NCI-H1436 treated with DMSO at 0.1 percent for 48 hours (cell line): ENCODE measurements around the gene WNT3.
"Not testable (repeated sequence)": the region's sequence is repeated elsewhere in the genome, so short reads cannot be mapped to it uniquely, and the experiment has no call there.

Experiments
- DNase-seq: peaks from one replicate; lab custom pipeline; 2025; lab: John Stamatoyannopoulos, UW

WNT3 gene

DNA sequence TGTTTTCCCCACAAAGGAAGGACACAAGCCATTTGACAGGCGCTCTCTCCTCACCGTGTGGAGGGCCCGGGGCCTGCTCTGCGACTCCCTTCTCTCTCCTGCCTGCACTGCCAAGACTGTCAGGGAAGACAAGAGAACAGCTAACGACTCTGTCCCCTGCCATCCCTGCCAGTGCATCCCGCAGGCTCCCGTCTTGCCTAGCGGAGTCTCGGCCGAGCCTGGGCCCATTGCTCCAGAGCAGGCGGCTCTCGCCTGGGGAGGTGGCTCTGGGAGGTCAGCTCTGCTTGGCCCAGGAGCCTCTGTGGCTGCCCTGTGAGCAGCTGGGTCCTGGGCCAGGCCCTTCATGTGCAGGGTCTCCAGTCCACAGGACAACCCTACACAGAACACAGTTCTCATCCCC is 53.0 kb downstream of the WNT3 start:
- DNase-seq, result no peak

DNA sequence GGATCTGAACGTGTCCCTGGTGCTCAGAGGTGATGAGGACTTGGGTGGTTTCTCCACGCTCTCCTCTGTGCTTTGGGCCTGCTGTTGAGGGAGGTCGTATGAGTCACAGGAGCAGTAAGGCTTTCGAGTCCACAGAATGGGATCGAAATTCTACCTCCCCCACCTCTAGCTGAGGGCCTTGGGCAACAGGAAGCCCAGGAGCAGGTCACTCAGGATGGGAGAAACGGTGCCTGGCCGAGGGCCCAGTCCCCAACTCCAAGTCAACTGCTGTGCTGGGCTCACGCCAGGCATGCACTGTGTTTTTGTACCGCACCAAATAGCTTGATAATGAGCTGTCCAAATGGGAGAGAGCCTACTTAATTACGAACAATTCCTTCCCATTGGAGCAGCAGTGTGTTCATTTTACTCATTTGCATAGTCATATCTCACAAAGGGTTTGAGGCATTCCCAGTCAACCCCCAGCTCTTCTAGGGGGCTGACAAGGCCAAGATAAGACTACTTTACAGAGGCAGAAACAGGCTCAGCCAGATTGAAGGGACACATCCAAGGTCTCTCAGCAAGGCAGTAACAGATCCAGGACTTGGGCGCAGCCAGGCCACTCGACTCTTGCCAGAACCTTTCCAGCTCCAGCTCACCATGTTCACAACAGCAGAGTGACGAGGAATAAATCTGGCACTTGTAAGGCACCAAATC is 53.6 kb downstream of the WNT3 start:
- no peak for DNase-seq

DNA sequence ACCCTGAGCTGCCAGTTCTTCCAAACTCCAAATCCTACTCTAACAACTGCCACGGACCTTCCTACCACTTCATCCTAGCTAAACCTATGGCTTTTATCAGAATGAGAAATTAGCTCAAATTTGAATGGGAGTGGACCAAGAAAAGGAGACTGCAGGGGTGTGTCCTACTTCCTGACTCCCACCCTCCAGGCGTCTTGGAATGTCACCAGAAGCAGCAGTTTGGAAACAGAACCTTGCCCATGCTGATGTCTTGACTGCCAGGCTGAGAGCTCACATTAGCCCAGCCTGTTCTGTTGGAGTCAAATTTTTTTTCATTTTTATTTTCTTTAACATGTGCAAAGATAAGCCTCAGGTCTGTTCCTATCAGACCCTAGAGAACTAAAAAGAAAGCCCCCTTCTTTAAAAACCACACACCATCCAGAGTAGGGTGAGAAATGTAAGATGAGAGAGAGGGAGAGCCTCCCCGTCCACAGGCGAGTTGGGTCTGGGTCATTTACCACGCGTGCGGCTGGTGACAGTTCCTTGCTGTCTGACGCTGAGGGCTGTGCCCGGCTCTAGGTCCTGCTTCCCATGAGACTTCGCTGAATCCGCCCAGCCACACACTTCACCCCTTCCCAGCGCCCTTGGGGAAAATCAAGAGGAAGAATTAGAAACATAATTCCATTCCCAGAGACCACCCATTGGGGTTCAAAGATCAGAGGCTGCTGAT is 54.3 kb downstream of the WNT3 start:
- no peak for DNase-seq

DNA sequence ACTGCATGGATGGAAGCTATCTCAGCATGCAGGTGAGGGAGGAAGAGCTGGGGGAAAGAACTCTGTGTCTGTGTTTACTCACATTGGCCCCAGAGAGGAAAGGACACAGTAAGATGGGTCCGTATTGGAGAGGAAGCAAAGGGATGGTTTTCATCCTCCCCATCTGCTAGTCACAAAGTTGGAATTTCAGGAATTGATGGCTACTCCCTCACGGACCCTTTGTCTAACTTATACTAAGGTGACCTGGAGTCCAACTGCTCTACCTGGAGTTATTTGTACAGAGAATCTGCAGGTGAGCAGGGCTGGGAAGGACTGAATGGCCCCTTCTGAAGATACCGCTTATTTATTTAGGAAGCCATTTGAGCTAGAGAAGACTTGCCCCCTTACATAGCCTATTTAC is 55.1 kb downstream of the WNT3 start:
- no peak for DNase-seq

DNA sequence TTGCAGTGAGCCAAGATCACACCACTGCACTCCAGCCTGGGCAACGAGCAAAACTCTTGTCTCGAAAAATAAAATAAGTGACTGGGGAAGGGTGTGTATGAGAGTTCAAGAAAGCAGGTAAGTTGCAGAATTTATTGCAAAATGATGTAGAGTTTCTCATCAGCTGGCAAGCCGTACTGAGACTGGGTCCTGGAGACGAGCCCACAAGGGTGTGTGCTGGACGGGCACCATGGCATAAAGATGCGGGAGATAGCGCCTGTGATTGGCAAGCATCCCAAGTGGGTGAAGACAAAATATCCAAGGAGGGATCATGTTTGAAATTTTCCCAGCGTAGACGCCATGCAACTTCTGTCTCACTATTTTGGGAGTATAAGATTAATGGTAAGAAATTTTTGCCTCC is 59.4 kb downstream of the WNT3 start:
- no peak for DNase-seq

DNA sequence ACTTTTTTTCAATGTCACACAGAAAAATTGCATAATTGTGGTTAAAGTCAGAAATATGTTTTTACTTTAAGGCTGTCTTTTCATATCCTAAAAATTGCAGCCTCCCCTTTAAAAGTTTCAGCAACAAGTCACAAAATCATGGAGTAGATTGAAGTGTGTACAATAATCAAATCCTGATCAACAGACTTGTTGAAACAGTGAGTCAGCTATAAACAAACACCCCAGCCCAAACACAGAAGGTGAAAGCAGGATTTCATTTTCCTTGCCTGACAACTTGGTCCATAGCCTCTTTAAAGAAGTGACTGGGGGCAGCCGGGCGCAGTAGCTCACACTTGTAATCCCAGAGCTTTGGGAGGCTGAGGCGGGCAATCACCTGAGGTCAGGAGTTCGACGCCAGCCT is 59.9 kb downstream of the WNT3 start:
- DNase-seq, result no peak

DNA sequence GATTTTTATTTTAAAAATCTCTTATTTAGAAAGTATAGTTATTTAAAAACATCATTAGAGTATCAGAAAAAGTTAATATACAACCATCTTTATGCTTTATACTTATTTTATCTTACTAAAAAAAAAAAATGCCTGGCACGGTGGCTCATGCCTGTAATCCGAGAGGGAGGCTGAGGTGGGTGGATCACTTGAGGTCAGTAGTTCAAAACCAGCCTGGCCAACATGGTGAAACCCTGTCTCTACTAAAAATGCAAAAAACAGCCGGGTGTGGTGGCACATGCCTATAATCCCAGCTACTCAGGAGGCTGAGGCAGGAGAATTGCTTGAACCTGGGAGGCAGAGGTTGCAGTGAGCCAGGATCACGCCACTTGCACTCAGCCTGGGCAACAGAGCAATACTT is 60.9 kb downstream of the WNT3 start:
- not testable (repeated sequence) for DNase-seq

DNA sequence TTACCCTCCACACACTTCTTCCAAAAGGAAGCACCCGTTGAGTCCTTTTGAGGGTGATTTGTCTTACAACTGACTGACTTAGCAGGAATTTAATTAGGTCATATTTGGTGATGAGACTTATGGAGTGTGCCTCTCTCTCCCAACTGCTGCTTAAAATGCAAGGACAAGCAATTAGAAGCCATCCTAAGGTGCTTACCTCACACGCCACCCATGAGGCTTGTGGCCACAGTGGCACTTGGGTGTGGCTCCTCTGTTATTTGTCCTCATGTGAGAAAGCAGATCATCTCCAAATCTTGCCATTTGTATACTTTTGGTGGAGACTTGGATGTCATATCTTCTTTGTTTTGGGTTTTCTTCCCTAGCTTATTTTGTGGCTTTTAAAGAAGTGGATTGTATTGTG is 61.6 kb downstream of the WNT3 start:
- no peak for DNase-seq

DNA sequence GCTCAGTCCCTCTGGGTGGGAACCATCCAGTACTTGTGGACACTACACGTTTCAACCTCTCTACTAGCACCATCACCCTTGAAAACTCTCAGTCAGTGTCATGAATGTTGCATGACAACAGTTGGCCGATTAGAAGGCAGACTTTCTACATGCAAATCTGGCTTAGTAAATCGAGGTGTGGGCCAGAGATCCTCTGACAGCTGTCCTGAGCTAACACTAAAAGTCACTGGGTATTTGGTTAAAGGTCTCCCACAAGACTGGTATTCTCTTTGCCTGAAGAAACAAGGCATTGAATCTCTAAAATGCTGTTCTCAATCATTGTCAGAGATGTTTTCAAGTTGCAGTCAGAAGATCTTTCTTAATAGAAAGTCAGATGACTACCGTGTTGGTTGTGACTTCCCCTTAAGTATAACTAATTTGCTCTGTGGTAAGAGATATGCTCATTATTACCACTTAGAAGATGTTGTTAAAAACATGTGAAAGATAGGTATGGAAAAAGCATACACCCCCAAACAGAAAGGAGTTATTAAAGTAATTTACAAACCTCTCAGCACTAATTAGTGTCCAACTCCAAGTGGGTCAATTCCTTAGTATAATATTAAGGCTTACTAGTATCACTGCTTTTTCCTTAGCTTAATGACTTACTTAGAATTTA is 62.3 kb downstream of the WNT3 start:
- DNase-seq, result no peak

DNA sequence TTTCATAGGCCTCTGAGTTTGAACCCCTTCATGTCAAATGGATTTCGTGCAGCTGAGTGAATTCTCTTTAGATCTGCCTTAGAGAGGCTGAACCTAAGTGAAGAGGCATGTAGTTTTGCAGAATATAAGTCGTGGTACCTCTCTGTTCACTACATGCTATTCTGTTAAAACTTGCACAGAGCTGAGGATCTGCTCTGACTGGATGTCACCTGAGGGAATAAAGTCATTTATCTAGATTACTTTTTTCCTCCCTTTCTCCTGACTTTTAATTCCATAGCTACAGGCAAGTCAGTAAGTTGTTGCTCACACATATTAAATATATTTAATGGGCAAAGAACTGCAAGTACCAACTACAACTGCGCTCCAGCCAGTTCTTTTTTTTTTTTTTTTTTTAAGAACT is 64.7 kb downstream of the WNT3 start:
- DNase-seq, result no peak

DNA sequence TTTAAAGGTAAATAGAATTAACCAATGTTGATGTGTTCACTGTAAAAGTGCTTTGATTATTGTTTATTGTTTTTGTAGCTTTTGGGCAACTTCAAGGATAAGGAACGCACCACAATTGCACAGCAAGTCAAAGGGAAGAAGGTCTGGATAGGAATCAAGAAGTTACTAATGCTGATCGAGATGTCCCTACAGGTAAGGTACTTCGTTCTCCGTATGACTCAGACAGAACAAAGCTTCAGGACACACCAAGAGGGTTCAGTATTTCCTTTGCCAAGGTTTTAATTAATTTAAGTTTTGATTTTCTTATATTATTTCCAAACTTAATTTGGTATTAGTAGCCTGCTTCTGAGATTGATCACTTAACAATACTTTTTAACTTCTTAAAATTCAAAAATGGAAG is 67.1 kb downstream of the WNT3 start:
- no peak for DNase-seq

DNA sequence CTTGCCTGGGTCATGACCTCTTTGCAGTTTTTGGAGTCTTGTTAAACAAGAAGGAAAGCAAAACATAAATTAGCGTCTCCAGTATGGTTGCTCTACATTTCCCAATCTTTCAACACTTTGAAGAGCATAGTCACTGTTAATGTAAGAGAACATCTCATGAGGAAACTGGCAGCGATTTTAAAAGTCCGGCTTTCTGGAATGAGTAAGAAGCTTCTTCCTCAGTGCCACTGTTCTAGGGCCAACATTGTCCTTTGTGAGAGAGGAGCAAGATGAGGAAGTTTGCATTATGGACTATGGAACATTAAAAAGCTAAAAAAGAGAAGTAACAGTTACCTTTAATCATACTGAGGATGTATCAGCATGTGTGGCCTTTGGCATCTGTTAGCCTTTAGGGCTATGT is 73.1 kb downstream of the WNT3 start:
- no peak for DNase-seq

DNA sequence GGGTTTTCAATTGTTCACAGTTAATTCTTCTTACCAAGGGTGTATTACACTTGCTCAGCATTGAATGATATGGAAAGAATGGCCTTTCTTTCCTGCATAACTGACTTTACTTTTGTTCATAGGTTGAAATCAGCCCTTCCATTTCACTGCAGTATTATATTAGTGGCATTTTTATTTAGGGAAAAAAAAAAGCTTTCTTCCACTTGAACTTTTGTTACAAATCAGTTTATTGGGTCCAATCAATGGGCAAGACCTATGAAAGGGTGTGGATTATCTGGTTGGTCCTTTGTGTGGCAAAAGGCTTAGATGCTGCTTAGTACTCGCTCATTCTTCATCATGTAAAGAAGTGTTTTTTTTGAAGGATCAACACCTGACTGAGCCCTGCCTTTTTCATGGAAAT is 74.1 kb downstream of the WNT3 start:
- DNase-seq, result no peak

DNA sequence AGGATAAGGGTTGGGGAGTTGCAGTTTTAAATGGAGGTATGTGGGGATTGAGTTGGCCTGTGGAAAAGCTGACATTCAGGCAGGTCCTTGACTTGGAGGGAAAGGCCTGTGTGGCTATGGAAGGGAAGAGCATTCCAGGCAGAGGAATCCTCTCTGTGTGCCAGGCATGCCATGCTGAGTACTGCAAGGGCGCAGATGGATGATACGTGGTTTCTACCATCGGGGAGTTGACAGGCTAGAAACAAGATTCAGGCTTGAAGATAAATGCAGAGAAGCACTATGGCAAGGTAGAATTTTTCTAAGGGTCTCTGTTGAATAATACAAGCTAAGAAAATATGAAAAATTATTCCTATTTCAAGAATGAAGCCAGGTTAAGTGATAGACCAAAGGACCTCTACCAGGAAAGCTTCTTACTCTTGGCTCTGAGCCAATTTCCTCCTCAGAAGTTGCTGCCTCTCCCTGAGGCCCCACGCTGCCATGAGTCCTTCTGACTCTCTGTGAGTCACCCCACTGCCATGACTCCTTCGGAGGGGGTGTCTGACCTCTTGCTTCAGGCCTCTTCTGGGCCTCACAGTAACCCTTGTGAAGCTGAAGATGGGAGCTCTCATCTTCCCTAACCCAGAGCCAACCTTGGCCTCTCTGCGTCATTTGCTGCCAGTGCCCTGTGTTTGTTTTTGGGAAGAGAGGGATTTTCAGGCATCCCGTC is 75.8 kb downstream of the WNT3 start:
- DNase-seq, result no peak

DNA sequence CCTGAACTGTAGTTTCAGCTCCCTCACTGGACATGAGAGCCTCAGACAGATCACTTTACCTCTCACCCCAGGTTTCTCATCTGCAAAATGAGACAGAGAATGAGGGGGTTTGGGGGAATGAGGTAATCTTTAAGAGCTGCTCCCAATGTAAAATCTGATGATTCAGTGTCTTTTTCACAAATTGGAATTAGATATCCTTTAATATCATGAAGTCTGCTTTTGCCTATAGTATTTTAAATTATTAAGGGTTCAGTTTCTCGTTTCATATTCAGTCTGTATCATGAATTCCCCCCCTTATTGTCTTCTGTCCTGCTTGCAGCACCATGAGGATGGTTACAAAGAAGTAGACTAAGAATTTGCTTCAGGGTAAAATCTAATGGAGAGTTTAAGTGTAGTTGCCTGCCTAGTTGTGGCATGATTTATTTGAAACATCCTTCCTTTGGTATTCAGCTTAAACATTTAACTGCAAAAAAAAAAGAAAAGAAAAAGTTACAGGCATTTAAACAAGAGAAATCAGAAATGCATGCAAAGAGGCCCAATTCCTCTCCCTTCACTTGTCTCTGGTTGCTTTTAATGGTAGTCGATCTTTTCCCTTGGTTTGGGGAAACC is 77.3 kb downstream of the WNT3 start:
- no peak for DNase-seq

DNA sequence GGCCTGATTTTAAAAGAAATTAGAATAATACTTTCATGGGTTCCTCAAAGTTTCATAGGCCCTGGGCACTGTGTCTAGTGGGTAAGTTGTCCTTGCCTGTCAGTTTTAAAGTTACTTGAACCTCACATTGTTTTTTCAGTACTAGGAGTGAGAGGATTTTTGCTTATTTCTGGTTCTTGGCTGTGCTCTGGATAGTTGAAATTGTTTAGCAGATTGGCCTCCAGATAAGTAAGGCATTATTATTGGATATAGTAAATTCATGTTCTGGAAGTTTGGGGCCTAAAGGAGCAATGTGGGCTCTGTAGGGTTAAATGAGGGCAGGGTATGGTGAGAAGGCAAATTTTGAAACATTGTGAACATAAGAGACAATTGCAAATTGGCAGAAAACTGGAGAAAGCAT is 78.5 kb downstream of the WNT3 start:
- no peak for DNase-seq

DNA sequence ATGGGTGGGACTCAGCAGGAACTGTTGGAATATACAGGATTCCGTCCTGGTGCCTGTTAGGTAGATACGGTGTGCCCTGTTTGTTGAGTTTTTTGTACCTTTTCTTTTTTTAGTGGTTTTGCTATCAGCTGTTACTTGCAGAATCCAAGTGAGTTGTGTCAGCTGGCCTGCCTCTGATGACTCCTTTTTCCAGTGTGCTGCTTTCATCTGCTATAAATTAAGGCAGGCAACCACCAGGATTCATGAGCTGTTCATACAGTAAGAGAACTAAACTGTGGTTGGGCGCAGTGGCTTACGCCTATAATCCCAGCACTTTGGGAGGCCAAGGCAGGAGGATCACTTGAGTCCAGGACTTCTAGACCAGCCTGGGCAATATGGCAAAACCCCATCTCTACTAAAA is 79.9 kb downstream of the WNT3 start:
- no peak for DNase-seq

DNA sequence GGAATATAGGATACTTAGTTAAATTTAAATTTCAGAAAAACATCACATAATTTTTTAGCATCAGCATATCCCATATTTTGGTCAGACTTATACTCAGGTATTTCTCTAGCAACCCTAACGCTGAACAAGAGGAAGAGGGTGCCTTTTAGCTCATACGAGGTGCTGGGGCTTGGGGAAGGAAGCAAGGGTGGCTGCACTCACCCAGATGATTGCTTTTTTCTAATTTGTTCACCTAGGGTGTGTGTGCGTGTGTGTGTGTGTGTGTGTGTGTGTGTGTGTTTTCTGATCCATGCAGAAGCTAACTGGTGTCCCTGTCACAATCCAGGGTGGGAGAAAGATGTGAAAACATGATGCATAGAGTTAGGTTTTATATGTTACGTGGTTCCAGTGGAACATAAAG is 81.2 kb downstream of the WNT3 start:
- DNase-seq, result no peak

DNA sequence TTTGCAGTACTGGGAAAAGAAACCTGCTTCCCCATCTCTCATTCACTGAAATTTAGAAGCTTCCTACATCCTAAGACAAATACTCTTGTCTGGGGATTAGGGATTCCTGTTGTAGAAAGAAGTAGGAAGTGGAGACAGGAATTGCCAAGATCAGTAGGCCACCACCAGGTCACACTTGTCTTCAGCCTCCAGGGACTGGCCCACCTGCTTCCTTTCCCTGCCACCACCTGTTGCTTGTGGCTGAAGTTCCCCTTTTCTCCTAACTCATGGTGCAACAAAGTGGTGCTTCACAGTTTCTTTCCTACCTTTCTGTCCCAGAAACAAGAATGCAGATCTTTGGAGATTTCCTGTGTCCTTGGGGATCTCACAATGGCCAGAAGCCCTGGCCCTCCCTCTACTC is 82.4 kb downstream of the WNT3 start:
- DNase-seq, result no peak

DNA sequence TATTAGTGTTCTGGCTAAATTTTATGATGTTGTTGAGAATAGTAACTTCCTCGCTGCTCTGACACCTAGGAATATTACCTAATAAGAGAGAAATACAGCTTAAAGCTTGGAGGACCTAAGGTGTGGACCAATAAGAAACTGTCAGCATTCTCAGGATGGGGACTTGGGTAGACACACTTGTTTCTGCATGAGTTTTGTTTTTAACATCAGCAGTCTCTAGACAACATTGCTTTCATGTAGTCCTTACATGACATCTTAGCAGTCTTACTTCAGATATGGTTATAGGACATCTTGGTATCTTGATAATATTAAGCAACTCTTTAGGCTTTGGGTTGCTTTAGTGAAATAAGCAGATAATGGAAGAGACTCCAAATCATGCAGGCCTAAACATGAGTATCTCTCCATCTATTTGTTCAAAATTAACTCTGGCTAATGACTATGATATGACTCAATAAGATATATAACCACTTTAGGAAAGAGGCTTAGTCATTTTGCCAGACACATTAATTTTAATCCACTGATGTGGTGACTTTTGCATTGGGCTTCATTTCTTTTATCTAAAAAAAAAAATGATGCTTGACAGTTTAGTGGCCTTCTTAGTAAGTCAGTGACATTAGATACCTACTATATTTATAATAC is 84.5 kb downstream of the WNT3 start:
- no peak for DNase-seq

DNA sequence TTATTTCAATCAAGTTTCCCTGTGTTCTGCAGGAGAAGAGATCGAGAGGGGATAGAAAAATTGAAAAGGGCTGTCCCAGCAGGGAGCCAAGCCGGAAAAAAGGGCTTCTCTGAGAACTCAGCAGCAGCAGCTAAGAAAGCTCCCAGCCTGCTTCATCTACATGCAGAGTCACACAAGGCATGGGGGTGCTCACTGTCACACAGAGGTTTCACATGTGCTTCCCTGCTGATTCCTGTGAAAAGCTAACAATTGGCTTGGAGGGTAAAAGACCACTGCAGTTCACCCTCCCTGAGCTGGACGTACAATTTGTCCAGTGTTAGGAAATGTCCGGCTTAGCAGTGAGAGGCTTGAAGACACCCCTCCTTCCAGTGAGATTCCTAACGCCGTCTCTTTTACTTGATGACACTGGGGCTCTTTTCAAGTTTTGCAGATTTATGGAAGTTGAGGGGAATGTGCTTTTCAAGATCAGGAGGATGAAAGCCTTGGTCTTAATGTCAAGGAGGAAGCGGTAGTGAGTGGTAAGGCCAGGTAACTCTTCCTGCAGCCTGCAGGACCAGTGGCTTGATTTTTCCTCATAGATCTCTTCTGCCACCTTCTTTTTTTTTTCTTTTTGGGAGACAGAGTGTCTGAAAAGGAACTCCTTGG is 85.6 kb downstream of the WNT3 start:
- DNase-seq, result no peak
